K562 (cell line): ENCODE results near the gene MDN1. TPM values are rescaled to one million over a fixed set of nuclear protein-coding genes. Genes with fewer than 3 reads are reported as not detected.
"Not testable (repeated sequence)": the region's sequence is repeated elsewhere in the genome, so short reads cannot be mapped to it uniquely, and the experiment has no call there.

Experiments
- ATAC-seq: fragments of 200-7000 bp; cut with Tn5 transposase; 3 replicates; pipeline ENCODE4 v1.9.1; 2020; ENCODE audit warnings: moderate library complexity
- BruUV-seq: library from RNA; stranded (reverse); fragments of 400-500 nt; replicated peaks from 2 replicates; lab custom pipeline; 2021; lab: Mats Ljungman, UMichigan
- CTCF ChIA-PET: fragments of 300-600 bp; formaldehyde crosslinking; extraction: SDS; loops from one replicate; lab custom pipeline; 2021; ENCODE audit warnings: low intra/inter-chr PET ratio; lab: Yijun Ruan, JAX
- POLR2A ChIA-PET: fragments of 300-600, 350-650 bp; sonication (Branson Sonifier 250); formaldehyde crosslinking; extraction: SDS; loops from one replicate; lab custom pipeline; 2021; ENCODE audit warnings: antibody characterized with exemption, inconsistent platforms; lab: Yijun Ruan, JAX
- DNase-seq, 4 experiments: peaks; one replicate each; pipeline versions ENCODE4 v3.0.0 to v3.0.0-alpha.2; 2011 to 2018; ENCODE audit warnings: low spot score in 3 of 4, mixed read lengths in 3 of 4; ENCODE audit errors: extremely low read depth in 1 of 4
- FAIRE-seq: peaks from 2 replicates; lab custom pipeline; 2011; peaks lifted over from hg19 to GRCh38; lab: Jason Lieb, UNC
- H2AFZ ChIP-seq: 2 replicates; pipeline ENCODE4 v1.6.0; 2011; ENCODE audit warnings: low read depth, low read length, control low read depth, inconsistent platforms
- H3K27ac ChIP-seq: fragments of 200-600 bp; 3 replicates; pipeline ENCODE4 v1.8.0; 2011; ENCODE audit warnings: low read depth, mild to moderate bottlenecking, control low read depth, inconsistent platforms, low read length, moderate library complexity, mixed read lengths; ENCODE audit errors: extremely low read depth
- H3K27me3 ChIP-seq, 2 experiments: fragments of 300-600 bp in 1 of 2; 2 replicates in 1 of 2; 3 replicates in 1 of 2; pipeline versions ENCODE4 v1.6.0 to v1.8.0; 2011; ENCODE audit warnings: inconsistent platforms in 2 of 2, low read length in 2 of 2, mild to moderate bottlenecking in 1 of 2, mixed read lengths in 1 of 2, moderate library complexity in 1 of 2; ENCODE audit not compliant: control insufficient read depth in 2 of 2, insufficient read depth in 2 of 2
- H3K36me3 ChIP-seq: fragments of 300-600 bp; 3 replicates; pipeline ENCODE4 v1.8.0; 2011; ENCODE audit warnings: mild to moderate bottlenecking, low read length, inconsistent platforms; ENCODE audit not compliant: control insufficient read depth, insufficient read depth
- H3K4me1 ChIP-seq, 2 experiments: fragments of 200-600 bp in 1 of 2; replicated peaks in 1 of 2; 2 replicates in 1 of 2; 3 replicates in 1 of 2; pipeline versions ENCODE4 v1.5.1 to v1.8.0; 2011; ENCODE audit warnings: inconsistent platforms in 2 of 2, low read length in 2 of 2, mild to moderate bottlenecking in 1 of 2, mixed read lengths in 1 of 2, moderate library complexity in 1 of 2; ENCODE audit not compliant: control insufficient read depth in 2 of 2, insufficient read depth in 2 of 2
- H3K4me2 ChIP-seq: 2 replicates; pipeline ENCODE4 v1.6.1; 2011; ENCODE audit warnings: low read length, control low read depth, inconsistent platforms, mixed read lengths; ENCODE audit not compliant: insufficient read depth
- H3K4me3 ChIP-seq: fragments of 200-600 bp; sonication (generic), shearing (Covaris generic); 2 replicates; pipeline ENCODE4 v1.5.1; 2016; ENCODE audit warnings: control low read depth, inconsistent platforms
- H3K79me2 ChIP-seq: fragments of 200-600 bp; 3 replicates; pipeline ENCODE4 v1.8.0; 2011; ENCODE audit warnings: low read length, inconsistent platforms; ENCODE audit not compliant: control insufficient read depth, insufficient read depth
- H3K9ac ChIP-seq, 2 experiments: 2 replicates each; pipeline versions ENCODE4 v1.6.0 to v1.6.1; 2011; ENCODE audit warnings: low read depth in 2 of 2, low read length in 2 of 2, control low read depth in 1 of 2, inconsistent platforms in 1 of 2, mild to moderate bottlenecking in 1 of 2, mixed read lengths in 1 of 2; ENCODE audit not compliant: insufficient read depth in 1 of 2
- H3K9me1 ChIP-seq: one replicate; pipeline ENCODE4 v1.6.0; 2011; ENCODE audit warnings: inconsistent platforms, mild to moderate bottlenecking, low read length, moderate library complexity; ENCODE audit not compliant: control insufficient read depth, insufficient read depth
- H3K9me3 ChIP-seq: replicated peaks from 2 replicates; pipeline ENCODE4 v1.5.1; 2011; ENCODE audit warnings: low read depth, low read length, inconsistent platforms; ENCODE audit not compliant: control insufficient read depth, insufficient read depth
- H4K20me1 ChIP-seq: replicated peaks from 2 replicates; pipeline ENCODE4 v1.6.1; 2011; ENCODE audit warnings: low read length, inconsistent platforms, mixed read lengths; ENCODE audit not compliant: control insufficient read depth, insufficient read depth
- ADNP ChIP-seq: fragments of 200-800 bp; sonication (Bioruptor generic); IDR thresholded peaks from 2 replicates; pipeline ENCODE4 v1.6.1; 2016; ENCODE audit warnings: missing genetic modification characterization, missing compliant biosample characterization
- ESRRA ChIP-seq: fragments of 450-650 bp; IDR thresholded peaks from 2 replicates; pipeline ENCODE4 v1.6.1; 2014; ENCODE audit warnings: low read depth, mild to moderate bottlenecking, moderate library complexity, borderline replicate concordance
- FOXK2 ChIP-seq, 2 experiments: fragments of 450-650 bp; IDR thresholded peaks in 1 of 2; conservative IDR thresholded peaks in 1 of 2; 2 replicates each; pipeline ENCODE4 v1.6.1; 2016; ENCODE audit warnings: low read depth in 2 of 2, mild to moderate bottlenecking in 1 of 2
- MED1 ChIP-seq: sonication (generic); formaldehyde crosslinking; IDR thresholded peaks from 2 replicates; pipeline ENCODE4 v1.8.1; 2023; ENCODE audit warnings: missing genetic modification reagents, borderline replicate concordance
- NR1H2 ChIP-seq: sonication (generic); formaldehyde crosslinking; IDR thresholded peaks from 2 replicates; pipeline ENCODE4 v1.4.0; 2020; ENCODE audit warnings: mild to moderate bottlenecking, missing genetic modification reagents
- WGBS: fragments of 100-300 bp; shearing (Covaris generic); methylation state at CpG from one replicate; pipeline ENCODE4 v1.1.6; 2016; ENCODE audit warnings: low coverage, mixed read lengths; ENCODE audit not compliant: insufficient coverage; ENCODE audit errors: missing lambda C conversion rate; 5-methylcytosine and 5-hydroxymethylcytosine counted together
- in situ Hi-C: fragments of 300-500 bp; cut with MboI; formaldehyde crosslinking; loops from 4 replicates; pipeline ENCODE4 v1.15.0; 2018; ENCODE audit warnings: inconsistent platforms, mixed read lengths
- intact Hi-C: fragments of 100-400 bp; cut with micrococcal nuclease; formaldehyde crosslinking; loops from 2 replicates; pipeline ENCODE4 v1.14.2; 2022
- polyA plus RNA-seq, 8 experiments: library from polyadenylated mRNA; depleted of rRNA in 4 of 8; stranded (reverse) in 5 of 8; unstranded in 3 of 8; fragments of >200 nt; fragmentation: Nextera tagmentation in 2 of 8; fragmentation: Illumina TruSeq in 1 of 8; extraction: Ambion mirVana in 2 of 8; extraction: Trizol in 1 of 8; gene quantifications; 2 replicates each; pipeline versions ENCODE4 v1.2.1 to v1.2.3, GENCODE V29; 2011 to 2014; ENCODE audit warnings: inconsistent platforms in 1 of 8, missing spikeins in 1 of 8
- total RNA-seq, 7 experiments: library from RNA; depleted of rRNA in 6 of 7; stranded (reverse); fragments of >200 nt in 6 of 7; fragmentation: Illumina TruSeq in 2 of 7; extraction: Trizol in 2 of 7; gene quantifications; 2 replicates each; pipeline versions ENCODE4 v1.2.1 to v1.2.3, GENCODE V29; 2011 to 2021; ENCODE audit warnings: low replicate concordance in 1 of 7
- TF ChIP-seq, protein P1 (sequence below): fragments of 200-800 bp; sonication (Bioruptor generic); IDR thresholded peaks from 2 replicates; pipeline ENCODE4 v1.6.1; 2016; ENCODE audit warnings: missing genetic modification characterization, missing compliant biosample characterization

Gene MDN1
- total and polyA plus RNA-seq, 9 of the 15 experiments (the other 6 are each of a cell fraction or from before 2014, with no cell fraction given): 25.6 to 93.6 (median 43.0) TPM

DNA sequence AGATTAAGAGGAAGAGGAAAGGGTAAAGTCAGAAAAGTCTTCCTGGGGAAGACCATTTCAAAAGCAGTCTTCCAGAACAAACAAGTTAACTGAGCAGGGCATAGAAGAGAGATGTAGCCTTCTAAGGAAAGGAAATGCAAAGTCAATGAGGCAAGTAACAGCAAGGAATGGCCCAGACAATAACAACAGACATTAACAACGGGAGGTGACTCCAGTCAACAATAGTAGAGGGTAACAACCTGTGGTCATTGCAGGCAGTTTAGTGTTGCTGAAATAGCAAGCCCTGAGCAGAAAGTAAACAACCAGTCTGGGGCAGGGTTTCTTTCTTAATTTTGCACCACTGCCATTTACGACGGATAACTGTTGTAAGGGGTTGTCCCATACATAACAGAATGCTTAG lies 2.1 kb downstream of the MDN1 start (continued):
- TF ChIP-seq, protein P1, sequence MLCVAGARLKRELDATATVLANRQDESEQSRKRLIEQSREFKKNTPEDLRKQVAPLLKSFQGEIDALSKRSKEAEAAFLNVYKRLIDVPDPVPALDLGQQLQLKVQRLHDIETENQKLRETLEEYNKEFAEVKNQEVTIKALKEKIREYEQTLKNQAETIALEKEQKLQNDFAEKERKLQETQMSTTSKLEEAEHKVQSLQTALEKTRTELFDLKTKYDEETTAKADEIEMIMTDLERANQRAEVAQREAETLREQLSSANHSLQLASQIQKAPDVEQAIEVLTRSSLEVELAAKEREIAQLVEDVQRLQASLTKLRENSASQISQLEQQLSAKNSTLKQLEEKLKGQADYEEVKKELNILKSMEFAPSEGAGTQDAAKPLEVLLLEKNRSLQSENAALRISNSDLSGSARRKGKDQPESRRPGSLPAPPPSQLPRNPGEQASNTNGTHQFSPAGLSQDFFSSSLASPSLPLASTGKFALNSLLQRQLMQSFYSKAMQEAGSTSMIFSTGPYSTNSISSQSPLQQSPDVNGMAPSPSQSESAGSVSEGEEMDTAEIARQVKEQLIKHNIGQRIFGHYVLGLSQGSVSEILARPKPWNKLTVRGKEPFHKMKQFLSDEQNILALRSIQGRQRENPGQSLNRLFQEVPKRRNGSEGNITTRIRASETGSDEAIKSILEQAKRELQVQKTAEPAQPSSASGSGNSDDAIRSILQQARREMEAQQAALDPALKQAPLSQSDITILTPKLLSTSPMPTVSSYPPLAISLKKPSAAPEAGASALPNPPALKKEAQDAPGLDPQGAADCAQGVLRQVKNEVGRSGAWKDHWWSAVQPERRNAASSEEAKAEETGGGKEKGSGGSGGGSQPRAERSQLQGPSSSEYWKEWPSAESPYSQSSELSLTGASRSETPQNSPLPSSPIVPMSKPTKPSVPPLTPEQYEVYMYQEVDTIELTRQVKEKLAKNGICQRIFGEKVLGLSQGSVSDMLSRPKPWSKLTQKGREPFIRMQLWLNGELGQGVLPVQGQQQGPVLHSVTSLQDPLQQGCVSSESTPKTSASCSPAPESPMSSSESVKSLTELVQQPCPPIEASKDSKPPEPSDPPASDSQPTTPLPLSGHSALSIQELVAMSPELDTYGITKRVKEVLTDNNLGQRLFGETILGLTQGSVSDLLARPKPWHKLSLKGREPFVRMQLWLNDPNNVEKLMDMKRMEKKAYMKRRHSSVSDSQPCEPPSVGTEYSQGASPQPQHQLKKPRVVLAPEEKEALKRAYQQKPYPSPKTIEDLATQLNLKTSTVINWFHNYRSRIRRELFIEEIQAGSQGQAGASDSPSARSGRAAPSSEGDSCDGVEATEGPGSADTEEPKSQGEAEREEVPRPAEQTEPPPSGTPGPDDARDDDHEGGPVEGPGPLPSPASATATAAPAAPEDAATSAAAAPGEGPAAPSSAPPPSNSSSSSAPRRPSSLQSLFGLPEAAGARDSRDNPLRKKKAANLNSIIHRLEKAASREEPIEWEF: no peak
- no peak for TF ChIP-seq NR1H2 (CRISPR knock-in tag)
- TF ChIP-seq ADNP (tag): no peak
- 0 out of 4 replicates have a peak, but pooled peaks of 1 of the 2 experiments have one; percentile 19 for TF ChIP-seq FOXK2 (conservative IDR thresholded peaks at IDR 0.05 in 1 of 2, IDR thresholded peaks at IDR 0.05 in 1 of 2; ENCODE audit: low read depth in 2 of 2)
- TF ChIP-seq MED1 (CRISPR knock-in tag): no peak
- no peak for TF ChIP-seq ESRRA

DNA sequence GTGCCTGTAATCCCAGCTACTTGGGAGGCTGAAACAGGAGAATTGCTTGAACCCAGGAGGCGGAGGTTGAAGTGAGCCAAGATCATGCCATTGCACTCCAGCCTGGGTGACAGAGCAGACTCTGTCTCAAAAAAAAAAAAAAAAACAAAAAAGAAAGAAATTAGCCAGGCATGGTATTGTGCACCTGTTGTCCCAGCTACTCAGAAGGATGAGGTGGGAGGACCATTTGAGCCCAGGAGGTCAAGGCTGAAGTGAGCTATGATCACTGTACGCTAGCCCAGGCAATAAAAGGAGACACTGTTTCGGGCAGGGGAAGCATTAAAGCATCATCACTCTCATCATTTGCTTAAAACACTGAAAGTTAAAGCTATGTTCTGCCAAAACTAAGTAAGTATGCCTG lies 6.2 kb downstream of the MDN1 start:
- in situ Hi-C loops, H3K9me1 ChIP-seq, POLR2A ChIA-PET, FAIRE-seq, H3K4me3 ChIP-seq, H3K9ac ChIP-seq, BruUV-seq, H2AFZ ChIP-seq, CTCF ChIA-PET, intact Hi-C loops, H3K27ac ChIP-seq, H3K27me3 ChIP-seq, DNase-seq, ATAC-seq, H3K9me3 ChIP-seq, H3K4me2 ChIP-seq: not testable (repeated sequence)
- Histone ChIP-seq H3K4me1 (peaks cover 12% of the 10 kb centered on the region in 2 experiments; a peak in 4 of 5 replicates), H4K20me1 (peaks cover 17% of the 10 kb centered on the region), H3K79me2 (peaks cover 98% of the 10 kb centered on the region), H3K36me3 (peaks cover 39% of the 10 kb centered on the region; the same call in 1 of the 3 replicates)
- 96% methylated on average over 3 of the region's 3 CpGs for WGBS
